Dedifferentiated amniotic fluid mesenchymal stem cell (primary cell): ENCODE data around the gene IRAK2.

ENCODE experiments used
- DNase-seq: peaks from one replicate; pipeline ENCODE4 v3.0.0-alpha.2; 2016; ENCODE audit errors: extremely low spot score

IRAK2 gene

DNA sequence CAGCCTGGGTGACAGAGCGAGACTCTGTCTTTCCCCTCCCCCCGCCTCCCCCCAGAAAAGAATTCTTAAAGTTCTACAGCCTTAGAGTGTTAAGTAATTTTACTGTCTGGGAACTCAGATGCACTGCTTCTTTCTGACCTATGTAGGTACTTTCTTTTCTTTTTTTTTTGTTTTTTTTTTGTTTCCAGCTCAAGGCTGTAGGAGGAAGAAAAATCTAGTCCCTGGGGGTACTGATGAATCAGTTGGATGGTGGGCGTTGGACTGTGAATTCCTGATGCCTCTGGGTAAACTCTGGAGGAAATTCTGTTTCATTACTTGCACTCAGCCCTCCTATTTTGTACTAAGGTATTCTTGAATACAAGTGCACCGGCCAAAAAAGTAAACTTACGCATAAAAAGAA lies 117.2 kb downstream of the IRAK2 start:
- no peak for DNase-seq

DNA sequence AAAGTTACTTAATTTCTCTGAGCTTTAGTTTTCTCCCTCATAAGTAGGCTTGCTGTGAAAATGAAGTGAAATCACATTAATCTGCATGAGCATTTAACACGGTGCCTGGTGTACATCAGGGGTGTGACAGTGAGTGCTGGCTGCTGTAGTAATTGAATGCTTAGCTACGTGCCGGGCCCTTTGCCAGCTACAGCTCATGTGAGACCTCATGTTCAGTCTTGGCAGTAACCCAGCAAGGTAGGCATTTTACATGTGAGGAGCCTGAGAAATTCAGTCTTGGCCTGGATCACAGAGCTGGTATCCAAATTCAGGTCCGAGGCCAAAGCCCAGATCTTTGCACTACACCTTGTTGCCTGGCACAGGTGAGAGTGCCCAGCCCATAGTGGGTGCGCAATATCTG lies 118.9 kb downstream of the IRAK2 start:
- DNase-seq = no peak

DNA sequence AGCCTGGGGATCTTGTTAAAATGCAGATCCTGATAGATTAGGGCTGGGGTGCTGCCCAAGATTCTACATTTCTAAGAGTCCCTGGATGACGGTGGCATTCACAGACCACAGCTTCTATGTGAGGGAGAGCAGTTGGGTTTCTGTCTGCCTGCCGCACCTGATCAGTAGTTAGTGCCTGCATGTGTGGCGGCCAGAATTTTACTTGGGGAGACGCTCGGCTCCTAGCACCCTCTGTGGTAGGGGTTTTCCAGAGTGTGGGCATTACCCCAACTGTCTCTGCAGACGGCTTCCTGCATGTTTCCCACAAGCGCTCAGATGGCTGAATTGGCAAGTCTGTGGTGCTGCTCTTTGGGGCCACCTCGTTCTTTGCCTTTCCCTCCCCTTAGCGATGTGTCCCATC lies 119.8 kb downstream of the IRAK2 start:
- no peak for DNase-seq

DNA sequence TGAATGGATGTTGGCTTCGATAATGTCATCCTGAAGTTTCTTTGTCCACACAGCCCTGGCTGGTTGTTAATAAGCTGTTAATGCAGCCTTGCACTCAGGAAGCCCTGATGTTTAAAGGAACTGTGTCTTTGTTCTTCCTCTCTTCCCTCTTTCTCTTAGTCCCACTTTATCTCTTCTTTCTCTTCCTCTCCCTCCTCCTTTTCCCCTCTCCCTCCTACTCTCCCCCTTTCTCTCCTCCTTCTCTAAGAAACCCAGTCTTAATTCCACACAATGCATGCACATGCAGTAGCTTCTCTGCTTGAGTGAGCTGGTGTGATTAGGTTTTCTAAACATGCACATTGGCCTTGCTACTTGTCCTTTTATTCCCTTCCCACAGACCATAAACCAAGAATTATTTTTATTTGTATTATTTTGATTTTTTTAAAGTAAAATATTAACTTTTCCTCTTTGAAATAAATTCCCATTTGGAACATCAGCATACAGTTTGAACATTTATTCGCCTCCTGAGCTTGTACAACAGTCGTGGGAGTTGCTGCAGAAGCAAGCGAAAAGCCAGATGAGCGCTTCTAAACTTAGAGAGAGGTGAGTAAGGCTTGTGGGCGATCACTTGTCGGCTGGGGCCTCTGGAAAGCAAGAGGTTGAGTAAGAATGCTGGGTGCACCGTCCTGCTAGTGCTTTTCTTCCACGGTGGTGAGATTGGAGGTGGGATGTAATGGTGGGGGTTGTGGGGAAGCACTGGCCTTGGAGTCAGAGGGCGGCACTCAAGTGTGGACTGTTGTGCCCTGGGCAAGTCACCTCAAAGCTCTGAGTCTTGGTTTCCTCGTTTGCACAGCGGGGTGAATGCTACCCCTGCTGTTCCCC lies 120.8 kb downstream of the IRAK2 start:
- no peak for DNase-seq

DNA sequence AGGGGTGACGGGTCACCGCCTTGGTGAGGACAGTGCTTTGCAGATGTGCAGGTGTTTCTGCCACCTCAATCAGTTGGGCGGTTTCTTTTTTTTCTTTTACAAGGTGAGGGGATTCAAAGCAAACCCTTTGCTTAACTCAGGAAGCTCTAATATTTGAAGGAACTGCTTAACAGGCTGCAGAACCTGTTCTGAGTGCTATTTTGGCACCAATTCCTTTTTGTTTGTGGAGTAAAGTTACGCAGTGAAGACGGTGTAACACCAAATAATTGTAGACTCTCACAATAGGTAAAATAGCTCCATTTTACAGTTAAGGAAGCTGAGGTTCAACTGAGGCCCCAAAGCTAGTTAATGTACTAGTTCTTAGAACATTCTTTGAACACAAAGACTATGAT lies 121.4 kb downstream of the IRAK2 start:
- DNase-seq = no peak

DNA sequence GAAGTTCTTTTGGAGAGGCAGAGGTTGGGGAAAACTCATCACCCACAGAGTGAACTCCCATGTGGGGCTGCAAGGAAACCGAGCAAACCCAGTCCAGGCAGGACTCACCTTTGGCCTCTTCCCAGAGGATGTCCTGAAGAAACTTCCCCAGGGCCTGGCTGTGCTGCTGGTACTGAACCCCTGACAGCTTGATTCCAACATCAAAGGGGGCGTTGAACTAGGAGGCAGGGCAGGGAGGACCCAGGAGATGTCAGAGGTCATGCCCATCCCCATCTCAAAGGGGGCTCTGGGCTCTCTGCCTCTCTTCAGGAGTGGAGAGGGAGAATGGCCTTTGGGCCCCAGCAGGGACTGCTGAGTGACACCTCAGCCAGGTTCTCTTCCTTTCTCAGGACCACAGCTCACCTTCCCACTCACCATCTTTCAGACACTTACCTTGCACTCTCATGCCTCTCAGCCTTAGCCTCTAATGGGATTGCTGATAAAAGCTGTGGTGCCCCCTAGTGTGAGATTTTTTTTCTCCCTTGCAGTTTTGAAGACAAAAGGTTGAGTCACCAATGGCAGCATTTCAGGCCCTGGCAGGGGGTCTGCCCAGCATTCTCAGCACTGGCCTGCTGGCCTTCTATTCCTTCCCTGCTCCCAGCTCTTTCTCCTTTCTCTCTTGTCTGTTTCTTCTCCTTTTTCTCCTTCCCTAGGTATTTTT lies 122.0 kb downstream of the IRAK2 start:
- peak; percentile 61 for DNase-seq

DNA sequence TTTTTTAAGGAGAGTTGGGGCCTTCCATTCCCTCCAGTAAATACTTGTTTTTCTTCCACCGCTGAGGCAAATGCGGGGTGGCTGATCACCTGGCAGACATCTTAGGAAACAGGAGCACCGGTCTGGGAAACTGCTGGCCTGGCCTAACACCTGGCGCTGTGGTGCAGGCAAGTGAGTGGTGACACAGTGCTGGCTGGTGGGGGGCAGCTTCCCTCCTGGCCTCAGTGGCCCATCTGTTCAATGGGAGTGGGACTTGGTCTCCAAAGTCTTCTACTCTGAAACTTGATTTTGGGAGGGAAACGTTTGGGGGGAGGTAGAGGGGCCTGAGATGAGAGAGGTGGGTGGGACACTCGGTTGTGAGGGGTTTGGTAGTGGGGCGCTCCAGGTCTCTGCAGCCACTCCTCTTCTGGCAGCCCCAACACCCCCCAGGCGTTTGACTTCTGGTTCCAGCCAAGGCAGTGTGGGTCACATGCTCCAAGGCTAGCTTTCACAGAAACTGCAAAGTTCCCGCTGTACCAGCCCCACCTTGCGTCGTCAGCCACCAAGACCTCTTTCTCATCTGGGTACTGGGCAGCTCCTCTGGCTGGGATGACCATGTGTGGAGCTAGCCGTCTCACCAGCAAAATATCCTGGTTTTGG lies 123.3 kb downstream of the IRAK2 start:
- no peak for DNase-seq

DNA sequence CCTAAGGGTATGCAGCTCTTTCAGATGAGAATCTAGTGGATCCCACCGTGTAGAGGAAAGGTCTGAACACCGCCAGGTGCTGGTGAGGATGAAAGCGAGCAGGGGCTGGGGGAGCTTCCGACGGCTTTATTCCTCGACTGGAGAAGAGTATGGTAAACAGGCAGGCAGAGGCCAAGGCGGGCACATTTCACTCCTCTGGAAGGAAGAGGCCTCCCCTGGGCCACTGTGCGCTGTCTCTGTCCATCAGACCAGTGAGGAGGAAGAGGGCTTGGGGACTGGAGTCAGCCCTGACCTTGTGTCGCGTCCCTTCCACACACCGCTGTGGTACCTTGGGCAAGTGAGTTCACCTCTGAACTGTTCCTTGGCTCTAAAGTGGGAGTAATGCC lies 123.8 kb downstream of the IRAK2 start:
- DNase-seq = no peak

DNA sequence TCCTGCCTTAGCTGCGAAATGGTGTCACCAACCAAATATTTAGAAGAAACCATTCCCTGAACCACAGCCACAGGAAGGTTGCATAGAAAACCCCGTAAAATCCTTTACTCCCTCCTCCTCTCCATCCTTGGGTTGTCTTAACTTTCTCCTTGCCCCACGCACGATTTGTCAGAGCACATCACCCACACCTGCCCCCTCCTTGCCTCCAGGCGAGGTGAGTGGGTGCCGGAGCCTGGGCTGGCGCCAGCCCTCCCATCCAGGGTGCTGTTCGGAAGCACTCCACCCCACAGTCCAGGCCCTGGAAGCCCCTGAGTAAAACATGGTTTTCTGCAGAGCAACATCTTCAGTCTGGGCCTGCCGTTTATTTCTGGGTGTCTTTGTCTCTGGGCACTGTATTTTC lies 124.4 kb downstream of the IRAK2 start:
- DNase-seq = no peak

DNA sequence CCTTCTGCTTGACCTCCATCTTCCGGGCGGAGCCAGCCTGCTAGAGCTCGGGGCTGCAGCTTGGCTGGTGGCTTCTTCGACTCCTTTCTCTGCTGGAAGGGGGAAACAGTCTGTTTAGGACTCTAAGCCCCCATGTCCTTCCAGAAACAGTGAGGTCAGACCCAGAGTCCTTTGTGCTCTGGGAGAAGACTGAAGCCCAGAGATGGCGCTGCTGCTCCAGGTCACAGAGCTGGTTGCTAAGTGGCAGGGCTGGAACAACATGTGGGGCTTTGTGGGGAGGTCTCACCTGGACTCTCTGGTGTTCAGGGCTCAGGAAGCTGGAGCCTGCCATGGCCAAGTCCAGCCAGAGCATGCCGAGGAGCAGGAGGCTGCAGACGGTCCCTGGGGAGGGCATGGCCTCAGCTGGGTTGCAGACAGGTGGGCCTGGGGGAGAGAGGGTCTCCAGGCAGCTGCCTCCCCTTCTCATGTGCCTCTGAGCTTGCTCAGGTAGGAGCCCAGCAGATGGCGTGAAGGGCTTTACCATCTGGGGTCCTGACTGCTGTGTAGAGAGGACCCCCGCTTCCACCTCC lies 125.2 kb downstream of the IRAK2 start:
- DNase-seq = no peak

DNA sequence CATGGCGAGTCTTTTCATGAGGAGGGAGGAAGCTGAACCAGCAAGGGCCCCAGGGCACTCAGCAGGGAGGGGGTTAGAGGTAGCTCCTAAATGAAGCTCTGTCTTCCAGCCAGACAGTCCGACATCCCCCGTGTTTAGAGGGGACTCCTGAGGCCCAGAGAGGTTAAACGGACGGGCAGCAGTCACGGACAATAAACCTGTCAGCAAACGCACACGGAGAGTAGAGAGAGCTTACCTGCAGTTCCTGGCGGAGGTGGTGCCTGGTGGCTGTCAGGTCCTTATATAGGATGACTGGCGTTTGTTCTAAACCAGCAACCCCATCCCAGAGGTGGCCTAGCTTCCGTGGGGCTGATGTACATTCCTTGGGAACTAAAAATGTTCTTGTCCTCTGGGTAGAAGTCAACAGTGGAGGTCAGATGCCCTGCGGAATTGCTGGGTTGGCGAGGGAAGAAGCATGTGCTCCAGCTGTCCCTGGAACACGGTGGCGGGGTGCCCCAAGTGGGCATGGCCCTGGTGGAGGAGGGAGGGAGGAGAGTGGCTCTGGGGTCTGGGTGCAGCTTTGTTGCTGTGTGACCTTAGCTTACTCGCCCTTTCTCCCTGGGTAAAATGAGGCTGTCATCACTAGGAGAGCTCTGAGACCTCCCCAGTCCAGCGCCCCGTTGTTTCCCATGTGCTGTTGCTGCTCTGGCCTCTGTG lies 125.9 kb downstream of the IRAK2 start:
- no peak for DNase-seq

DNA sequence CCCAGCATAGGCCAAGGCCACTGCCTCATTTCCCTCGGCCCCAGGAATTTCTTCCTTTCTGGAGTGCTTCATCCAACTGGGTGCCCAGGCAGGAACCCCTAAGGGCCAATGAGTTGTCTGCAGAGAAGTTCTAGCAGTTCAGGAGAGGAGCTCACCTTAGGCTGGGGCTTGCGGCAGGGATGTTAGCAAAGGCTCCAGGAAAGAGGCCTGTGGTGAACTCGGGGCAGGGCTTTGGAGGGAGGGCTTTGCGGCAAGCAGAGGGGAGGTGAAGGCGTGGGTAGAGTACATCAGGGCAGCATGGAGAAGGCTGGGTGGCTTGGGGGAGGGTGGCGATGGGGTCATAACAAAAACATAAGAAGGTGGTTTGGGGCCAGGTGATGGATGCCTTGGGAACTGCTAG lies 126.9 kb downstream of the IRAK2 start:
- DNase-seq = no peak

DNA sequence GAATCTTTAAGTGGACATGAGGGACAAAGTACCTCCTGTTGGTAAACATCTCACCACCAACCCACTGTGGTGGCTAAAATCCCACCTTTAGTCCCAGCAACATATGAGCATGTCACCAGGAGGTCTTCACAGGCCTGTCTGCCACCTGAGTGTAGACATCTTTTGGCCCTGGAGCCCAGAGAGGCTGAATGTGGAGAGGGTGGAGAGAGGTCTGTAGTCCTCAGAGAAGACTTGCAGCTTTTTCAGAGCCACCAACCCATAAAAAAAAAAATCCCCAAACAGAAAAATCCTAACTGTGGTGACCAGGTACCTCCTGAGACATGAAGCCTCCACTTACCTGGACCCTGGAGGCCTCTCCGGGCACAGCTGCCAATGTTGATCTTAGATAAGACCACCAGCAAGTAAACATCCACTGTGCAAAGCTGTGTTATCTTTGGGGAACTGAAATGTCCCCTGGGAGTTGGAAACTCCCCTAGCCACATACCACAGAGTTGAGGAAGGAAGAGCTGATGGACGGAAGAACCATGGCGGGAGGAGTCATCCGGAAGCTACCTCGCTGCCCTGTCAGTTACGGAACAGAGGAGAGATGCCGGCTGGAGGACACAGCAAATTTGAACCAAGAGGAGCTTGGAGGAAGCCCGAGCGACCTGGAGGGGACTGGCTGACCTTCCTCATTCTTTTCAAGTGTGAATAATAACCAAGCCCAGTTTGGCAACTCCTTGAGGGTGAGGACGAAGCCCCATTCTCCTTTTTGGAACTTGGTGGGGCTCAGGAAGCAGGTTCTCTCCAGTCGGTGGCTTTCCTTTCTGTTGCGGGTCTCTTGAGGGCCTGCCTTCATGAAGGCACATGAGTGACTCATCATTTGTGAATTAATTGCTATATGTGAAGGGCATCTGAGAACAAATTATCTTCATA lies 128.0 kb downstream of the IRAK2 start, which contains the start of gene GHRL:
TSS of gene GHRL (minus strand) at position 443 of the 915 bp plus-strand sequence. CDS start 2,767 bp downstream, outside the sequence.
- no peak for DNase-seq
